ENCODE measurements around the gene CCDC43.

Gene CCDC43

DNA sequence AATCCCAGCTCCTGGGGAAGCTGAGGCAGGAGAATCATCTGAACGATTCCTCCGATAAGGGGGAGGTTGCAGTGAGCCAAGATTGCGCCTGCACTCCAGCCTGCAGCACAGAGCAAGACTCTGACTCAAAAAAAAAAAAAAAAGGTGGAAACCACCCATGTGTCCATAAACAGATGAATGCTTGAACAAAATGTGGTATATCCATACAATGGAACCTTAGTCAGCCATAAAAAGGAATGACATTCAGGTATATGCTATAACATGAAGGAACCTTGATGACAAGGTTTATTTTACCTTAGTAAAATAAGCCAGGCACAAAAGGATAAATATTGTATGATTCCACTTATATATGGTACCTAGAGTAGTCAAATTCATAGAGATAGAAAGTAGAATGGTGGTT is 36.2 kb downstream of the CCDC43 start:
- TF ChIP-seq SNAI2 (CRISPR knock-in tag; IDR thresholded peaks at IDR 0.05) (no peak), ZNF70 (CRISPR knock-in tag; IDR thresholded peaks at IDR 0.05) (no peak), ZNF8 (CRISPR knock-in tag; IDR thresholded peaks at IDR 0.05) (peak; percentile 63)
- TF ChIP-seq, protein P1, sequence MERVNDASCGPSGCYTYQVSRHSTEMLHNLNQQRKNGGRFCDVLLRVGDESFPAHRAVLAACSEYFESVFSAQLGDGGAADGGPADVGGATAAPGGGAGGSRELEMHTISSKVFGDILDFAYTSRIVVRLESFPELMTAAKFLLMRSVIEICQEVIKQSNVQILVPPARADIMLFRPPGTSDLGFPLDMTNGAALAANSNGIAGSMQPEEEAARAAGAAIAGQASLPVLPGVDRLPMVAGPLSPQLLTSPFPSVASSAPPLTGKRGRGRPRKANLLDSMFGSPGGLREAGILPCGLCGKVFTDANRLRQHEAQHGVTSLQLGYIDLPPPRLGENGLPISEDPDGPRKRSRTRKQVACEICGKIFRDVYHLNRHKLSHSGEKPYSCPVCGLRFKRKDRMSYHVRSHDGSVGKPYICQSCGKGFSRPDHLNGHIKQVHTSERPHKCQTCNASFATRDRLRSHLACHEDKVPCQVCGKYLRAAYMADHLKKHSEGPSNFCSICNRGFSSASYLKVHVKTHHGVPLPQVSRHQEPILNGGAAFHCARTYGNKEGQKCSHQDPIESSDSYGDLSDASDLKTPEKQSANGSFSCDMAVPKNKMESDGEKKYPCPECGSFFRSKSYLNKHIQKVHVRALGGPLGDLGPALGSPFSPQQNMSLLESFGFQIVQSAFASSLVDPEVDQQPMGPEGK (CRISPR knock-in tag; IDR thresholded peaks at IDR 0.05; ENCODE audit: borderline replicate concordance) = no peak
- ATAC-seq = no peak

- ATAC-seq = no peak
- no peak for TF ChIP-seq TCF4 (CRISPR knock-in tag; IDR thresholded peaks at IDR 0.05; ENCODE audit: borderline replicate concordance)
- TF ChIP-seq GLIS3 (CRISPR knock-in tag; IDR thresholded peaks at IDR 0.05) = no peak
- no peak for TF ChIP-seq ZC3H10 (CRISPR knock-in tag; IDR thresholded peaks at IDR 0.05)
- no peak for TF ChIP-seq ZFP3 (CRISPR knock-in tag; IDR thresholded peaks at IDR 0.05)
- no peak for TF ChIP-seq TOX (CRISPR knock-in tag; IDR thresholded peaks at IDR 0.05; ENCODE audit: borderline replicate concordance)
- TF ChIP-seq OSR1 (CRISPR knock-in tag; IDR thresholded peaks at IDR 0.05) = no peak
- no peak for TF ChIP-seq RARB (CRISPR knock-in tag; IDR thresholded peaks at IDR 0.05)
- TF ChIP-seq TSHZ2 (CRISPR knock-in tag; IDR thresholded peaks at IDR 0.05) = no peak
- no peak for TF ChIP-seq PPARA (CRISPR knock-in tag; IDR thresholded peaks at IDR 0.05; ENCODE audit: borderline replicate concordance)
Measured at GRCh38 chr17:44652727-44653126, 36.8 kb downstream of the CCDC43 start.

DNA sequence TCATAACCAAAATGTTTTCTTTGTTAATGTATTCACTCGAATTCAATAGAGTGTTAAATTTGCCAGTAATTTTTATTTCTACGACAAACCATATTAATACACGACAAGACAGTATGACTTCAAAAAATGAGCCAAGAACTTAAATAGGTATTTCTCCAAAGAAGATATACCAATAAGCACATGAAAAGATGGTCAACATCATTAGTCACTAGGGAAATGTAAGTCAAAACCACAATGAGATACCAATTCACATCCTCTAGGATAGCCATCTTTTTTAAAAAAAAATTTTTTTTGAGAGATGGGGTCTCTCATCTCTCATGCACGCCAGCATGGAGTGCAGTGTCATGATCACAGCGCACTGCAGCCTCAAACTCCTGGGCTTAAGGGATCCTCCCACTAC is 38.3 kb downstream of the CCDC43 start:
- TF ChIP-seq RARB (CRISPR knock-in tag; IDR thresholded peaks at IDR 0.05) (no peak), ESRRG (CRISPR knock-in tag; IDR thresholded peaks at IDR 0.05) (no peak), TCF4 (CRISPR knock-in tag; IDR thresholded peaks at IDR 0.05; ENCODE audit: borderline replicate concordance) (no peak), CSRNP3 (CRISPR knock-in tag; IDR thresholded peaks at IDR 0.05) (no peak), ARNTL (CRISPR knock-in tag; IDR thresholded peaks at IDR 0.05; ENCODE audit: borderline replicate concordance, low read depth) (no peak), ZNF8 (CRISPR knock-in tag; IDR thresholded peaks at IDR 0.05) (no peak), CSDC2 (CRISPR knock-in tag; IDR thresholded peaks at IDR 0.05) (no peak)
- ATAC-seq = no peak

DNA sequence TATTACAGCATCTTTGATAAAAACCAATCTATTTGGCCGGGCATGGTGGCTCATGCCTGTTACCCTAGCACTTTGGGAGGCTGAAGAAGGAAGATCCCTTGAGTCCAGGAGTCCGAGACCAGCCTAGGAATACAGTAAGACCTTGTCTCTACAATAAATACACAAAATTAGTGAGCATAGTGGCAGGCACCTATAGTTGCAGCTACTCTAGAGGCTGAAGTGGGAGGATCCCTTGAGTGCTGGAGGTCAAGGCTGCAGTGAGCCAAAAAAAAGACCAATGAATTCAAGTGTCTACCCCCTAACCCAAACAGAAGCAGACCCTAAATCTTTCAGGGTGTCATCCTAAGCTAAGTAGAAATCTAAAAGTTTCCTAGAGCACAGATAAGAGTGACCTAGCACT is 40.6 kb downstream of the CCDC43 start:
- ATAC-seq = no peak
- TF ChIP-seq RARB (CRISPR knock-in tag; IDR thresholded peaks at IDR 0.05) = no peak
- no peak for TF ChIP-seq TOX (CRISPR knock-in tag; IDR thresholded peaks at IDR 0.05; ENCODE audit: borderline replicate concordance)
- no peak for TF ChIP-seq ISL1 (CRISPR knock-in tag; IDR thresholded peaks at IDR 0.05)
- TF ChIP-seq TCF4 (CRISPR knock-in tag; IDR thresholded peaks at IDR 0.05; ENCODE audit: borderline replicate concordance) = no peak
- TF ChIP-seq SNAI2 (CRISPR knock-in tag; IDR thresholded peaks at IDR 0.05) = no peak
- TF ChIP-seq ZFP30 (CRISPR knock-in tag; IDR thresholded peaks at IDR 0.05) = no peak
- no peak for TF ChIP-seq ZC3H10 (CRISPR knock-in tag; IDR thresholded peaks at IDR 0.05)
- TF ChIP-seq CREB5 (CRISPR knock-in tag; IDR thresholded peaks at IDR 0.05; ENCODE audit: low read depth) = no peak
- no peak for TF ChIP-seq ZNF70 (CRISPR knock-in tag; IDR thresholded peaks at IDR 0.05)
- no peak for TF ChIP-seq GLIS3 (CRISPR knock-in tag; IDR thresholded peaks at IDR 0.05)
- TF ChIP-seq ARNTL (CRISPR knock-in tag; IDR thresholded peaks at IDR 0.05; ENCODE audit: borderline replicate concordance, low read depth) = no peak
- no peak for TF ChIP-seq ZFP3 (CRISPR knock-in tag; IDR thresholded peaks at IDR 0.05)
- TF ChIP-seq, protein P1 (CRISPR knock-in tag; IDR thresholded peaks at IDR 0.05; ENCODE audit: borderline replicate concordance) = no peak
- no peak for TF ChIP-seq PPARA (CRISPR knock-in tag; IDR thresholded peaks at IDR 0.05; ENCODE audit: borderline replicate concordance)
- TF ChIP-seq ZNF565 (CRISPR knock-in tag; conservative IDR thresholded peaks at IDR 0.05; ENCODE audit: low read depth) = no peak
- no peak for TF ChIP-seq CSDC2 (CRISPR knock-in tag; IDR thresholded peaks at IDR 0.05)
- no peak for TF ChIP-seq ZNF8 (CRISPR knock-in tag; IDR thresholded peaks at IDR 0.05)
- TF ChIP-seq CSRNP3 (CRISPR knock-in tag; IDR thresholded peaks at IDR 0.05) = no peak
